Measurements from ENCODE around the gene FCGR3B.

GRCh38 chr1:161676958-161677689 lies 46.1 kb upstream of the FCGR3B start:
- TF ChIP-seq POLR2A (IDR thresholded peaks at IDR 0.05; ENCODE audit: low read depth, low read length): no peak
- no peak for TF ChIP-seq TAF1 (IDR thresholded peaks at IDR 0.05; ENCODE audit: low read depth, low read length)
- TF ChIP-seq POLR2AphosphoS5 (IDR thresholded peaks at IDR 0.05; ENCODE audit: low read depth, low read length): no peak

Measured in GM12891 (cell line).